ENCODE results near the gene TMEM63A.

Gene TMEM63A

GRCh38 chr1:225911191-225912130 is 29.3 kb upstream of the TMEM63A start:
- WGBS (ENCODE audit: extremely low coverage, insufficient coverage, low lambda C conversion rate), result no CpG with 5 or more reads among the region's 53 CpGs
- peak overlapping the region; percentile 60 for H3K27ac ChIP-seq (ENCODE audit: low read depth, low read length)
- peaks cover 15% of the 10 kb centered on the region for H3K4me1 ChIP-seq (ENCODE audit: control insufficient read depth, low read depth, low read length)
- H3K23ac ChIP-seq (ENCODE audit: low read length), result no peak overlapping the region
- H4K8ac ChIP-seq (ENCODE audit: low read depth, low read length), result no peak overlapping the region
- no peaks in the 10 kb centered on the region for H3K79me1 ChIP-seq (ENCODE audit: low read length)
- H2BK15ac ChIP-seq (replicated peaks; ENCODE audit: low read depth), result no peak overlapping the region
- H3K4me2 ChIP-seq (ENCODE audit: low read length), result no peak overlapping the region
- no peaks in the 10 kb centered on the region for H3K79me2 ChIP-seq (ENCODE audit: control insufficient read depth, insufficient read depth, low read length)
- H3K27me3 ChIP-seq (ENCODE audit: insufficient read depth, low read length, poor library complexity), result no peaks in the 10 kb centered on the region
- peak overlapping the region; percentile 55 for H3K18ac ChIP-seq (ENCODE audit: low read length)
- peak; percentile 70 for DNase-seq
- no peak overlapping the region for H2BK120ac ChIP-seq (ENCODE audit: low read depth, low read length)
- H4K5ac ChIP-seq (ENCODE audit: low read length), result no peak overlapping the region
- no peak overlapping the region for H3K4me3 ChIP-seq (ENCODE audit: low read length)
- H3K9ac ChIP-seq (ENCODE audit: low read length), result peak overlapping the region; percentile 43
- H2AK5ac ChIP-seq (ENCODE audit: low read length), result peak overlapping the region; percentile 33
- H3K4ac ChIP-seq (ENCODE audit: low read depth, low read length), result peak overlapping the region; percentile 50
- peak overlapping the region; percentile 78 for H3K56ac ChIP-seq (ENCODE audit: low read length)
- H3K36me3 ChIP-seq (ENCODE audit: control insufficient read depth, insufficient read depth, low read length), result no peaks in the 10 kb centered on the region
- peak overlapping the region; percentile 76 for H2BK5ac ChIP-seq (ENCODE audit: low read length)

DNA sequence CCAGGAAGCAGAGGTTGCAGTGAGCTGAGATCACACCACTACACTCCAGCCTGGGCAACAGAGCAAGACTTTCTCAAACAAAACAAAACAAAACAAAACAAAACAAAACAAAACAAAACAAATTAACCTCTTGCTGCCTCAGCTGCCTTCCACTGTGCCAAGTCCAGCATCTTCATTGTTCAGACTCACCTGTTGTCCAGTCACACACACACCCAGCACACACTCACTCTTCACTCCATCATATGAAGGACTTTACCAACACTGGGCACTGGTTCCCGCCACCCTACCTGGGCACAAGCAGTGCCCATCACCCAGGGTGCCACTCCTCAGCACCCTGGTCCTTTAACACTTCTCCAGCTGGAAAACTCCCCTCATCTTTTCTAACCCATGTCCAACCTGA is 27.3 kb upstream of the TMEM63A start:
- Histone ChIP-seq H2BK120ac (ENCODE audit: low read depth, low read length) (no peak overlapping the region), H3K79me2 (ENCODE audit: control insufficient read depth, insufficient read depth, low read length) (no peaks in the 10 kb centered on the region), H3K18ac (ENCODE audit: low read length) (no peak overlapping the region), H3K27me3 (ENCODE audit: insufficient read depth, low read length, poor library complexity) (no peaks in the 10 kb centered on the region), H2AK5ac (ENCODE audit: low read length) (peak overlapping the region; percentile 97), H3K79me1 (ENCODE audit: low read length) (no peaks in the 10 kb centered on the region), H3K56ac (ENCODE audit: low read length) (peak overlapping the region; percentile 79), H3K4me2 (ENCODE audit: low read length) (no peak overlapping the region), H2BK5ac (ENCODE audit: low read length) (peak overlapping the region; percentile 90), H3K4ac (ENCODE audit: low read depth, low read length) (no peak overlapping the region), H3K36me3 (ENCODE audit: control insufficient read depth, insufficient read depth, low read length) (no peaks in the 10 kb centered on the region), H3K27ac (ENCODE audit: low read depth, low read length) (no peak overlapping the region), H3K4me3 (ENCODE audit: low read length) (no peak overlapping the region), H4K5ac (ENCODE audit: low read length) (no peak overlapping the region), H3K9ac (ENCODE audit: low read length) (no peak overlapping the region), H3K23ac (ENCODE audit: low read length) (no peak overlapping the region), H4K8ac (ENCODE audit: low read depth, low read length) (no peak overlapping the region), H3K4me1 (ENCODE audit: control insufficient read depth, low read depth, low read length) (peaks cover 15% of the 10 kb centered on the region), H2BK15ac (replicated peaks; ENCODE audit: low read depth) (no peak overlapping the region)
- no CpG with 5 or more reads among the region's 1 CpG for WGBS (ENCODE audit: extremely low coverage, insufficient coverage, low lambda C conversion rate)
- no peak for DNase-seq

DNA sequence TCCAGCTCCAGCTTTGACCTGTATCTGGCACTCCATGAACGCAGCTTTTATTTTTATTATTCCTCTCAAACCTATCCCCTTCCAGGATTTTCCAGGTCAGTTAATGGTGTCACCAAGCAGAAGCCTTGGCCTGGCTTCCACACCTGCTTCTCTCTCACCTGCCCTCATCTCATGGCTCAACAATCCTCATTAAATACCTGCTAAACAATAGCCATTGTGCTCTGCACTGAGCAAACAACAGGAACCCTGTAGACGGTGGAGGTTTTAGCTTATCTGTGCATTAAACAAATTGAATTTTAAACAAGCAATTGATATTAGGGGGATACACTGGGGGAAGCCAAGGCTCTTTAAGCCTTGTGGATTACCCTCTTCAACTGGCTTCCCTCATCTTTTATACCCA is 26.6 kb upstream of the TMEM63A start:
- Histone ChIP-seq H3K79me2 (ENCODE audit: control insufficient read depth, insufficient read depth, low read length) (no peaks in the 10 kb centered on the region), H3K18ac (ENCODE audit: low read length) (peak overlapping the region; percentile 56), H3K4me2 (ENCODE audit: low read length) (no peak overlapping the region), H4K5ac (ENCODE audit: low read length) (no peak overlapping the region), H3K79me1 (ENCODE audit: low read length) (no peaks in the 10 kb centered on the region), H4K8ac (ENCODE audit: low read depth, low read length) (no peak overlapping the region), H3K9ac (ENCODE audit: low read length) (no peak overlapping the region), H2BK15ac (replicated peaks; ENCODE audit: low read depth) (no peak overlapping the region), H3K56ac (ENCODE audit: low read length) (peak overlapping the region; percentile 63), H3K36me3 (ENCODE audit: control insufficient read depth, insufficient read depth, low read length) (no peaks in the 10 kb centered on the region), H3K27me3 (ENCODE audit: insufficient read depth, low read length, poor library complexity) (no peaks in the 10 kb centered on the region), H3K4ac (ENCODE audit: low read depth, low read length) (peak overlapping the region; percentile 36), H3K27ac (ENCODE audit: low read depth, low read length) (peak overlapping the region; percentile 56), H3K4me3 (ENCODE audit: low read length) (no peak overlapping the region), H2BK120ac (ENCODE audit: low read depth, low read length) (no peak overlapping the region), H2AK5ac (ENCODE audit: low read length) (no peak overlapping the region), H2BK5ac (ENCODE audit: low read length) (peak overlapping the region; percentile 78), H3K4me1 (ENCODE audit: control insufficient read depth, low read depth, low read length) (peaks cover 16% of the 10 kb centered on the region), H3K23ac (ENCODE audit: low read length) (no peak overlapping the region)
- peak; percentile 78 for DNase-seq
- WGBS (ENCODE audit: extremely low coverage, insufficient coverage, low lambda C conversion rate), result no CpG with 5 or more reads among the region's 2 CpGs

- Histone ChIP-seq H3K4me3 (ENCODE audit: low read length) (no peak overlapping the region), H3K18ac (ENCODE audit: low read length) (peak overlapping the region; percentile 56), H2BK5ac (ENCODE audit: low read length) (peak overlapping the region; percentile 78), H4K8ac (ENCODE audit: low read depth, low read length) (no peak overlapping the region), H3K79me1 (ENCODE audit: low read length) (no peaks in the 10 kb centered on the region), H2BK120ac (ENCODE audit: low read depth, low read length) (no peak overlapping the region), H3K23ac (ENCODE audit: low read length) (no peak overlapping the region), H2BK15ac (replicated peaks; ENCODE audit: low read depth) (no peak overlapping the region), H3K9ac (ENCODE audit: low read length) (no peak overlapping the region), H3K27me3 (ENCODE audit: insufficient read depth, low read length, poor library complexity) (no peaks in the 10 kb centered on the region), H3K56ac (ENCODE audit: low read length) (peak overlapping the region; percentile 63), H3K27ac (ENCODE audit: low read depth, low read length) (peak overlapping the region; percentile 56), H3K79me2 (ENCODE audit: control insufficient read depth, insufficient read depth, low read length) (no peaks in the 10 kb centered on the region), H3K4me2 (ENCODE audit: low read length) (no peak overlapping the region), H3K4ac (ENCODE audit: low read depth, low read length) (peak overlapping the region; percentile 36), H3K4me1 (ENCODE audit: control insufficient read depth, low read depth, low read length) (peaks cover 16% of the 10 kb centered on the region), H2AK5ac (ENCODE audit: low read length) (peak overlapping the region; percentile 22), H4K5ac (ENCODE audit: low read length) (no peak overlapping the region), H3K36me3 (ENCODE audit: control insufficient read depth, insufficient read depth, low read length) (no peaks in the 10 kb centered on the region)
- DNase-seq, result no peak
- no CpG with 5 or more reads among the region's 5 CpGs for WGBS (ENCODE audit: extremely low coverage, insufficient coverage, low lambda C conversion rate)
These were observed 25.9 kb upstream of the TMEM63A start for GRCh38 chr1:225908013-225908640.

GRCh38 chr1:225907341-225907740 is 25.2 kb upstream of the TMEM63A start:
- Histone ChIP-seq H3K23ac (ENCODE audit: low read length) (no peak overlapping the region), H3K4me2 (ENCODE audit: low read length) (no peak overlapping the region), H3K79me1 (ENCODE audit: low read length) (no peaks in the 10 kb centered on the region), H2AK5ac (ENCODE audit: low read length) (no peak overlapping the region), H3K9ac (ENCODE audit: low read length) (no peak overlapping the region), H3K4ac (ENCODE audit: low read depth, low read length) (no peak overlapping the region), H3K4me1 (ENCODE audit: control insufficient read depth, low read depth, low read length) (peaks cover 16% of the 10 kb centered on the region), H2BK5ac (ENCODE audit: low read length) (no peak overlapping the region), H2BK120ac (ENCODE audit: low read depth, low read length) (no peak overlapping the region), H3K18ac (ENCODE audit: low read length) (no peak overlapping the region), H3K79me2 (ENCODE audit: control insufficient read depth, insufficient read depth, low read length) (no peaks in the 10 kb centered on the region), H3K4me3 (ENCODE audit: low read length) (no peak overlapping the region), H3K56ac (ENCODE audit: low read length) (peak overlapping the region; percentile 25), H4K5ac (ENCODE audit: low read length) (no peak overlapping the region), H3K27ac (ENCODE audit: low read depth, low read length) (no peak overlapping the region), H3K36me3 (ENCODE audit: control insufficient read depth, insufficient read depth, low read length) (no peaks in the 10 kb centered on the region), H3K27me3 (ENCODE audit: insufficient read depth, low read length, poor library complexity) (no peaks in the 10 kb centered on the region), H2BK15ac (replicated peaks; ENCODE audit: low read depth) (no peak overlapping the region), H4K8ac (ENCODE audit: low read depth, low read length) (no peak overlapping the region)
- WGBS (ENCODE audit: extremely low coverage, insufficient coverage, low lambda C conversion rate), result no CpG with 5 or more reads among the region's 7 CpGs
- no peak for DNase-seq

Measured in mesendoderm (in vitro differentiated cells).